Body of pancreas (tissue), 4 donors: ENCODE results near the gene KIAA2012.

Source experiments
- CTCF ChIP-seq, 7 experiments: fragments of 450-650 bp in 4 of 7; fragments of 200-600 bp in 3 of 7; sonication (generic) in 3 of 7; IDR thresholded peaks; one replicate each; pipeline ENCODE4 v1.5.1; 2016 to 2019; ENCODE audit warnings: antibody characterized with exemption in 7 of 7
- POLR2A ChIP-seq, 3 donors: fragments of 450-650 bp; IDR thresholded peaks; one replicate each; pipeline ENCODE4 v1.6.1; 2016; ENCODE audit warnings: antibody characterized with exemption in 3 of 3, mild to moderate bottlenecking in 2 of 3

- TF ChIP-seq CTCF (IDR thresholded peaks at IDR 0.05) = no peak
- TF ChIP-seq POLR2A (IDR thresholded peaks at IDR 0.05) = no peak
These were observed 98.3 kb downstream of the KIAA2012 start for GRCh38 chr2:202171241-202171825.
